ENCODE results near the gene ZDHHC13. TPM values are rescaled to one million over a fixed set of nuclear protein-coding genes. Genes with fewer than 3 reads are reported as not detected.
A peak's percentile ranks its signal among the peaks of the same experiment; 100 is the strongest.
"Not testable (repeated sequence)": the region's sequence is repeated elsewhere in the genome, so short reads cannot be mapped to it uniquely, and the experiment has no call there.

The ZDHHC13 gene
- total and polyA plus RNA-seq, 7 donors, result 0.70 to 2.6 (median 1.4) TPM

DNA sequence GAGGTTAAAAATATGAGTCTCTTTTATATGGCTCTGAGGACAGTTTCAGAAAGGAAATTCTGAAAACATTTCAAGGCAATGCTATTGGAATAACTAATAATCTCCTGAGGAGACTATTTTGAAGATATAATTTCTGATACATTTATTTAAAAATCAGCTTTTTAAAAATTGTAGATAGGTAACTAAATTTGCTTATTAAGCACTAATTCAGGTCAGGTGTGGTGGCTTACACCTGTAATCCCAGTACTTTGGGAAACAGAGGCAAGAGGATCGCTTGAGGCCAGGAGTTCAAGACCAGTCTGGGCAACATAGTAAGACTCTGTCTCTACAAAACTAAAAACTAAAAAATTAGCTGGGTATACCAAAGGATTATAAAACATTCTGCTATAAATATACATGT is 17.0 kb downstream of the ZDHHC13 start:
- 97 to 100% (median 100%) methylated on average over 1 of the region's 1 CpG for WGBS, 3 donors
- Histone ChIP-seq H3K4me3 (no peak overlapping the region), H3K27me3 (ENCODE audit: insufficient read depth in 3 of 3, low read length in 2 of 3) (no peaks in the 10 kb centered on the region), H3K36me3 (ENCODE audit: insufficient read depth in 1 of 2, low read depth in 1 of 2) (no peaks in the 10 kb centered on the region), H3K27ac (no peak overlapping the region), H3K4me1 (no peaks in the 10 kb centered on the region), H3K9me3 (no peaks in the 10 kb centered on the region)
- intact Hi-C loops (cut with DNase I), result no loop called here
- TF ChIP-seq, protein P1, sequence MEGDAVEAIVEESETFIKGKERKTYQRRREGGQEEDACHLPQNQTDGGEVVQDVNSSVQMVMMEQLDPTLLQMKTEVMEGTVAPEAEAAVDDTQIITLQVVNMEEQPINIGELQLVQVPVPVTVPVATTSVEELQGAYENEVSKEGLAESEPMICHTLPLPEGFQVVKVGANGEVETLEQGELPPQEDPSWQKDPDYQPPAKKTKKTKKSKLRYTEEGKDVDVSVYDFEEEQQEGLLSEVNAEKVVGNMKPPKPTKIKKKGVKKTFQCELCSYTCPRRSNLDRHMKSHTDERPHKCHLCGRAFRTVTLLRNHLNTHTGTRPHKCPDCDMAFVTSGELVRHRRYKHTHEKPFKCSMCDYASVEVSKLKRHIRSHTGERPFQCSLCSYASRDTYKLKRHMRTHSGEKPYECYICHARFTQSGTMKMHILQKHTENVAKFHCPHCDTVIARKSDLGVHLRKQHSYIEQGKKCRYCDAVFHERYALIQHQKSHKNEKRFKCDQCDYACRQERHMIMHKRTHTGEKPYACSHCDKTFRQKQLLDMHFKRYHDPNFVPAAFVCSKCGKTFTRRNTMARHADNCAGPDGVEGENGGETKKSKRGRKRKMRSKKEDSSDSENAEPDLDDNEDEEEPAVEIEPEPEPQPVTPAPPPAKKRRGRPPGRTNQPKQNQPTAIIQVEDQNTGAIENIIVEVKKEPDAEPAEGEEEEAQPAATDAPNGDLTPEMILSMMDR (IDR thresholded peaks at IDR 0.05), result no peak
- ATAC-seq, result no peak
- DNase-seq, result no peak

DNA sequence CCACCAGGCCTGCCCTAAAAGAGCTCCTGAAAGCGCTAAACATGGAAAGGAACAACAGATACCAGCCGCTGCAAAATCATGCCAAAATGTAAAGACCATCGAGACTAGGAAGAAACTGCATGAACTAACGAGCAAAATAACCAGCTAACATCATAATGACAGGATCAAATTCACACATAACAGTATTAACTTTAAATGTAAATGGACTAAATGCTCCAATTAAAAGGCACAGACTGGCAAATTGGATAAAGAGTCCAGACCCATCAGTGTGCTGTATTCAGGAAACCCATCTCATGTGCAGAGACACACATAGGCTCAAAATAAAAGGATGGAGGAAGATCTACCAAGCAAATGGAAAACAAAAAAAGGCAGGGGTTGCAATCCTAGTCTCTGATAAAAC is 19.9 kb downstream of the ZDHHC13 start:
- intact Hi-C loops (cut with DNase I); ATAC-seq; H3K9me3 ChIP-seq; H3K4me3 ChIP-seq; DNase-seq; H3K36me3 ChIP-seq (ENCODE audit: insufficient read depth in 1 of 2, low read depth in 1 of 2); H3K4me1 ChIP-seq; H3K27me3 ChIP-seq (ENCODE audit: insufficient read depth in 3 of 3, low read length in 2 of 3); H3K27ac ChIP-seq: not testable (repeated sequence)
- 98 to 100% (median 99%) methylated on average over 4 of the region's 4 CpGs for WGBS, 3 donors

GRCh38 chr11:19145319-19145718 is 28.4 kb downstream of the ZDHHC13 start:
- H3K9me3 ChIP-seq, result no peaks in the 10 kb centered on the region
- ATAC-seq (no peak), DNase-seq (no peak)
- no peak overlapping the region for H3K27ac ChIP-seq
- peaks cover 0 to 4% of the 10 kb centered on the region in 2 donors for H3K36me3 ChIP-seq (ENCODE audit: insufficient read depth in 1 of 2, low read depth in 1 of 2)
- TF ChIP-seq, protein P1 (IDR thresholded peaks at IDR 0.05), result no peak
- no peaks in the 10 kb centered on the region for H3K4me1 ChIP-seq
- 64 to 83% (median 67%) methylated on average over 3 of the region's 3 CpGs for WGBS, 3 donors
- no peaks in the 10 kb centered on the region for H3K27me3 ChIP-seq (ENCODE audit: insufficient read depth in 3 of 3, low read length in 2 of 3)
- intact Hi-C loops (cut with DNase I), result no loop called here
- H3K4me3 ChIP-seq, result no peak overlapping the region

DNA sequence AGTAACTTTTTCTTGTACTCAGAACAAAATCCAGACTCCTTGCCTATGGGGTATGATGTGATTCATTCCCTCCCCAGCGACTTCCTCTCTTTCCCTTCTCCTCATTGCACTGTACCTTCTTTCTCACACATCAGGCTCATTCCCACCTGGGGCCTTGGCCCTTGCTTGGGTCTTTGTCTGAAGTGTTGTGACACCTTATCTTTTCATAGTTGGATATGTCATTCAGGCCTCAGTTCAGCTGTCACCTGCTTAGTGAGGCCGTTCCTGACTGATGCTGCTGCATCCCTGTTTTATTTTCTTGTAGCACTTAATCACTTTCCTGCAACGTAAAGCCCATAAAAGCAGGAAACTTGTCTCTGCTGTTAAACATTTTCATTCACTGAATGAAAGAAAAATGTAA is 39.9 kb downstream of the ZDHHC13 start:
- Histone ChIP-seq H3K4me3 (no peak overlapping the region), H3K4me1 (no peaks in the 10 kb centered on the region), H3K36me3 (ENCODE audit: insufficient read depth in 1 of 2, low read depth in 1 of 2) (no peaks in the 10 kb centered on the region), H3K9me3 (no peaks in the 10 kb centered on the region), H3K27me3 (ENCODE audit: insufficient read depth in 3 of 3, low read length in 2 of 3) (no peaks in the 10 kb centered on the region), H3K27ac (no peak overlapping the region)
- TF ChIP-seq, protein P1 (IDR thresholded peaks at IDR 0.05), result no peak
- intact Hi-C loops (cut with DNase I), result no loop called here
- 59 to 76% (median 60%) methylated on average over 3 of the region's 3 CpGs for WGBS, 3 donors
- no peak for ATAC-seq
- DNase-seq, result no peak

- TF ChIP-seq, protein P1 (IDR thresholded peaks at IDR 0.05), result peak; percentile 31
- H3K9me3 ChIP-seq, result no peaks in the 10 kb centered on the region
- no peak overlapping the region for H3K27ac ChIP-seq
- intact Hi-C loops (cut with DNase I), result loop anchor here (5.0 kb wide), 1 partner anchor 391 kb away; no protein-coding TSS in a partner anchor
- H3K27me3 ChIP-seq (ENCODE audit: insufficient read depth in 3 of 3, low read length in 2 of 3), result no peaks in the 10 kb centered on the region
- no peaks in the 10 kb centered on the region for H3K4me1 ChIP-seq
- 81 to 84% (median 83%) methylated on average over 6 of the region's 6 CpGs for WGBS, 3 donors
- no peak overlapping the region for H3K4me3 ChIP-seq
- DNase-seq (no peak), ATAC-seq (peak in 2 of 4 donors; percentile 53 to 60)
- peaks cover 0 to 17% of the 10 kb centered on the region in 2 donors for H3K36me3 ChIP-seq (ENCODE audit: insufficient read depth in 1 of 2, low read depth in 1 of 2)
Measured at GRCh38 chr11:19160847-19161246, 43.9 kb downstream of the ZDHHC13 start.
